ENCODE results near the gene NTSR1.

Gene NTSR1

GRCh38 chr20:62784497-62784896, 75.9 kb downstream of the NTSR1 start:
- no peak for TF ChIP-seq FOXP2 (optimal IDR thresholded peaks at IDR 0.05; ENCODE audit: borderline replicate concordance, extremely low read depth, extremely low read length, insufficient read depth)
- TF ChIP-seq POLR2AphosphoS5 (IDR thresholded peaks at IDR 0.05; ENCODE audit: low read depth, low read length) = no peak

DNA sequence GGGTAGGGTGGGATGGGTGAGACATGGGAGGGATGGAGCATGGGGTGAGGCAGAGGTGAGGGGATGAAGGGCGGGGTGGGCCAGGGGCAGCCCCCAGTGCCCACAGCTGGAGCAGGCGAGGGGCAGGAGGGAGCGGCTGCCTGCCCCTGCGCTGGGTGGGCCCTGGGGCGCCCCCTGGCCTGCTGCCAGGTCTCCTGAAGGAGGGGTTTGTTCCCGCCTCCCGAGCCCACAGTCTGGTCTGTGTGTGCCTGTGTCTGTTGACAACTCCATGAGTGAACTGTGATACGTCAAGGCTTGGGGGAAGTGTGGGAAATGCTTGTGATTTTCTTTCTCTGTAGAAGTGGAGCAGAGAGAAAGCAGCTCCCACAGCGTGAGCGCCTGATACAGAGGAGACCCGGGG, 76.8 kb downstream of the NTSR1 start:
- no peak for TF ChIP-seq TAF1 (IDR thresholded peaks at IDR 0.05; ENCODE audit: borderline replicate concordance, insufficient read depth, low read length)
- no peak for TF ChIP-seq SIN3A (IDR thresholded peaks at IDR 0.05; ENCODE audit: borderline replicate concordance, insufficient read depth, low read length)
- TF ChIP-seq FOXP2 (optimal IDR thresholded peaks at IDR 0.05; ENCODE audit: borderline replicate concordance, extremely low read depth, extremely low read length, insufficient read depth) = no peak
- TF ChIP-seq REST (IDR thresholded peaks at IDR 0.05; ENCODE audit: insufficient read depth in 1 of 2, low read depth in 2 of 2, low read length in 2 of 2) = no peak
- no peak for TF ChIP-seq POLR2AphosphoS5 (IDR thresholded peaks at IDR 0.05; ENCODE audit: low read depth, low read length)

DNA sequence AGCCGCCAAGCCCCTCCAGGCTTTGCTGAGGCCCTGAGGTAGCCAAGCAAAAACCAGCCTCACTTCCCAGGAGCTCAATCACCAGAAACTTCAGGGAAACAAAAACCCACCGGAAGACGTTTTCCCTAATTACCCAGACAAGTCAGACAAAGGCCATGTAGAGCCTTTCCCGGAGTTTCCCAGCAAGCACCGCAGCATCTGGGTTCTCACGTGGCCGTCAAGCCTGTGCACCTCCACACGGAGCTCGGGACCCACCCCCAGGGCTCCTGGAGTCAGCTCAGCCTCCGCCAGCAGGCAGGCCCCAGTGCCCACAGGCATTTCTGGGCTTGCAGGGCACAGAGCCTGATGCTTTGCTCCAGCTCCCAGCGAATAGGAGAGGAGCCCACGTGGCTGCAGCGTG, 77.5 kb downstream of the NTSR1 start:
- TF ChIP-seq TAF1 (IDR thresholded peaks at IDR 0.05; ENCODE audit: borderline replicate concordance, insufficient read depth, low read length) (no peak), SIN3A (IDR thresholded peaks at IDR 0.05; ENCODE audit: borderline replicate concordance, insufficient read depth, low read length) (no peak), REST (IDR thresholded peaks at IDR 0.05; ENCODE audit: insufficient read depth in 1 of 2, low read depth in 2 of 2, low read length in 2 of 2) (no peak), FOXP2 (optimal IDR thresholded peaks at IDR 0.05; ENCODE audit: borderline replicate concordance, extremely low read depth, extremely low read length, insufficient read depth) (no peak), POLR2AphosphoS5 (IDR thresholded peaks at IDR 0.05; ENCODE audit: low read depth, low read length) (no peak)

DNA sequence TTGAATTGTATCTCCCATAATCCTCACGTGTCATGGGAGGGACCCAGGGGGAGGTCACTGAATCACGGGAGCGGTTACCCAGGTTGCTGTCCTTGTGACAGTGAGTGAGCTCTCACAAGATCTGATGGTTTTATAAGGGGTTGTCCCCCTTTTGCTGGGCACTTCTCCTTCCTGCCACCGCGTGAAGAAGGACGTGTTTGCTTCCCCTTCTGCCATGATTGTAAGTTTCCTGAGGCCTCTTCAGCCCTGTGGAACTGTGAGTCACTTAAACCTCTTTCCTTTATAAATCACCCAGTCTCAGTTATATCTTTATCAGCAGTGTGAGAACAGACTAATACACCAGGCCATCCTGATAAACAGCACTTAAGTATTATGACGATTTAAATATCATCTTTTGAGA, 78.7 kb downstream of the NTSR1 start:
- no peak for TF ChIP-seq FOXP2 (optimal IDR thresholded peaks at IDR 0.05; ENCODE audit: borderline replicate concordance, extremely low read depth, extremely low read length, insufficient read depth)
- TF ChIP-seq REST (IDR thresholded peaks at IDR 0.05; ENCODE audit: insufficient read depth in 1 of 2, low read depth in 2 of 2, low read length in 2 of 2) = no peak
- no peak for TF ChIP-seq POLR2AphosphoS5 (IDR thresholded peaks at IDR 0.05; ENCODE audit: low read depth, low read length)
- TF ChIP-seq TAF1 (IDR thresholded peaks at IDR 0.05; ENCODE audit: borderline replicate concordance, insufficient read depth, low read length) = no peak
- no peak for TF ChIP-seq SIN3A (IDR thresholded peaks at IDR 0.05; ENCODE audit: borderline replicate concordance, insufficient read depth, low read length)

DNA sequence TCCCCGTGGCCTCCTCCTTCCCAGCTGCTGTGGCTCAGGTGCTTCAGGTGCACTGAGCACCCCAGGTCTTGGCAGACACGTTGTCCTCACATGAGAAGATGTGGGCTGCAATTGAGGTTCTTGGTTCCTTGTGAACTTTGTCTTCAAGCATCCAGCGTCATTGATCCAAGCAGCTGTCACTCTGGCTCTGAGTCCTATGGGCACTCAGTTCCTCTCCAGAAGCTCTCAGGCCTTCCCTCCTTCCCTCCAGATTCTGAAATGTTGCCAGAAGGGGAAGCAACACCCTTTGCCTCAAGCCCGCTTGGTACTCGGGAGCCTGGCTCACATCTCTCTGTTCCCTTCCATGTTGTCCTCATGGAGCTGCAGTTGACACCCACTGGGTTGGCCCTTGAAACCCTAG, 79.2 kb downstream of the NTSR1 start:
- TF ChIP-seq SIN3A (IDR thresholded peaks at IDR 0.05; ENCODE audit: borderline replicate concordance, insufficient read depth, low read length) = no peak
- no peak for TF ChIP-seq FOXP2 (optimal IDR thresholded peaks at IDR 0.05; ENCODE audit: borderline replicate concordance, extremely low read depth, extremely low read length, insufficient read depth)
- no peak for TF ChIP-seq TAF1 (IDR thresholded peaks at IDR 0.05; ENCODE audit: borderline replicate concordance, insufficient read depth, low read length)
- TF ChIP-seq POLR2AphosphoS5 (IDR thresholded peaks at IDR 0.05; ENCODE audit: low read depth, low read length) = no peak
- TF ChIP-seq REST (IDR thresholded peaks at IDR 0.05; ENCODE audit: insufficient read depth in 1 of 2, low read depth in 2 of 2, low read length in 2 of 2) = no peak
